Heart left ventricle (tissue), 16 donors: ENCODE results near the gene SNED1. TPM values are rescaled to one million over a fixed set of nuclear protein-coding genes. Genes with fewer than 3 reads are reported as not detected.

ENCODE experiments used
- ATAC-seq, 4 donors: fragments of 200-7000 bp; cut with Tn5 transposase; one replicate each; pipeline ENCODE4 v1.9.1; 2020 to 2022; ENCODE audit warnings: moderate library complexity in 4 of 4, mild to moderate bottlenecking in 3 of 4, moderate number of reproducible peaks in 1 of 4
- DNase-seq, 5 donors: peaks; one replicate each; pipeline ENCODE4 v3.0.0-alpha.2; 2020
- H3K27ac ChIP-seq, 12 donors: fragments of 200-600 bp; sonication (generic) in 4 of 12; one replicate each; pipeline versions ENCODE4 v1.5.0 to v1.8.0; 2016 to 2022; ENCODE audit warnings: mild to moderate bottlenecking in 2 of 12
- H3K27me3 ChIP-seq, 9 donors: fragments of 200-600 bp; sonication (generic) in 2 of 9; one replicate each; pipeline versions ENCODE4 v1.5.1 to v1.8.0; 2016 to 2022; ENCODE audit warnings: mild to moderate bottlenecking in 3 of 9
- H3K36me3 ChIP-seq, 9 donors: fragments of 200-600 bp; sonication (generic) in 2 of 9; one replicate each; pipeline versions ENCODE4 v1.5.0 to v1.8.0; 2018 to 2022; ENCODE audit warnings: mild to moderate bottlenecking in 2 of 9
- H3K4me1 ChIP-seq, 12 donors: fragments of 200-600 bp; sonication (generic) in 4 of 12; one replicate each; pipeline versions ENCODE4 v1.5.0 to v1.8.0; 2016 to 2022; ENCODE audit warnings: mild to moderate bottlenecking in 3 of 12
- H3K4me3 ChIP-seq, 12 donors: fragments of 200-600 bp; sonication (generic) in 4 of 12; one replicate each; pipeline versions ENCODE4 v1.5.0 to v1.8.0; 2017 to 2022; ENCODE audit warnings: mild to moderate bottlenecking in 9 of 12, moderate library complexity in 4 of 12
- H3K9me3 ChIP-seq, 12 donors: fragments of 200-600 bp; sonication (generic) in 4 of 12; one replicate each; pipeline versions ENCODE4 v1.5.0 to v1.8.0; 2016 to 2022; ENCODE audit warnings: mild to moderate bottlenecking in 1 of 12
- POLR2A ChIP-seq, 2 donors: fragments of 450-650 bp; IDR thresholded peaks; one replicate each; pipeline ENCODE4 v1.6.1; 2017; ENCODE audit warnings: antibody characterized with exemption in 2 of 2, mild to moderate bottlenecking in 2 of 2, moderate library complexity in 2 of 2
- WGBS, 4 donors: extraction: QIAGEN DNeasy Blood & Tissue Kit in 2 of 4; methylation state at CpG; one replicate each; pipeline versions ENCODE4 v1.1.5 to v1.1.7; 2013 to 2018; 5-methylcytosine and 5-hydroxymethylcytosine counted together
- intact Hi-C, 10 donors: fragments of 100-400 bp; cut with DNase I; formaldehyde crosslinking; loops; one replicate each; pipeline versions ENCODE4 v1.11.1 to v1.14.2; 2022
- polyA plus RNA-seq, 2 donors: library from polyadenylated mRNA; stranded (reverse); fragments of 200-250 nt; gene quantifications; one replicate each; pipeline ENCODE4 v1.2.3, GENCODE V29; 2013
- total RNA-seq, 9 donors: library from RNA; depleted of rRNA in 2 of 9; stranded (reverse); fragments of >200 nt in 2 of 9; fragmentation: NEBNext Ultra II Directional in 3 of 9; extraction: Animal tissue kit (Norgen Biotek cat#: 25700) in 3 of 9; gene quantifications; one replicate each; pipeline versions ENCODE4 v1.1.0 to v1.2.4, GENCODE V29; 2016 to 2023
- TF ChIP-seq, protein P1 (sequence below), 12 donors: fragments of 200-600 bp; sonication (generic) in 4 of 12; IDR thresholded peaks; one replicate each; pipeline versions ENCODE4 v1.5.0 to v1.8.0; 2018 to 2022; ENCODE audit warnings: antibody characterized with exemption in 12 of 12, mild to moderate bottlenecking in 5 of 12
- donor health status: ischemic (EF 13 %, LVEDD 7.1; RV severe dilation, severe dysfunction).
- donor health status: healthy with polysubstance abuse.
- donor health status: DM: no; HTN: yes; CAD: no.
- donor health status: DM: no; HTN: no; CAD: no.
- donor health status: ischemic (EF 25% LVEDD 6.9; RV normal size, moderate dysfunction).
- donor health status: ischemic (EF 25% LVEDD 5.7; RV mildly dilated, moderate dysfunction).
- donor health status: healthy.
- donor health status: DM: yes; HTN: yes; CAD: no.
- donor health status: ischemic (EF 35%, LVEDD 5.7; RV mildly dilated, moderate dysfunction).
- donor health status: nonischemic (EF 11% LVEDD 7.7; RV severe dilation, severe dysfunction).
- donor health status: DM: yes; HTN: yes; CAD: no.
- donor health status: PGD.
- donor health status: ischemic (EF 29% LVEDD 5.4; RV normal size, mild dysfunction).
- donor health status: nonischemic (EF 23%, LVEDD 6.1; RV moderate dilation, normal function).

Gene SNED1
- total and polyA plus RNA-seq, 11 donors, result 3.1 to 14.7 (median 4.9) TPM

DNA sequence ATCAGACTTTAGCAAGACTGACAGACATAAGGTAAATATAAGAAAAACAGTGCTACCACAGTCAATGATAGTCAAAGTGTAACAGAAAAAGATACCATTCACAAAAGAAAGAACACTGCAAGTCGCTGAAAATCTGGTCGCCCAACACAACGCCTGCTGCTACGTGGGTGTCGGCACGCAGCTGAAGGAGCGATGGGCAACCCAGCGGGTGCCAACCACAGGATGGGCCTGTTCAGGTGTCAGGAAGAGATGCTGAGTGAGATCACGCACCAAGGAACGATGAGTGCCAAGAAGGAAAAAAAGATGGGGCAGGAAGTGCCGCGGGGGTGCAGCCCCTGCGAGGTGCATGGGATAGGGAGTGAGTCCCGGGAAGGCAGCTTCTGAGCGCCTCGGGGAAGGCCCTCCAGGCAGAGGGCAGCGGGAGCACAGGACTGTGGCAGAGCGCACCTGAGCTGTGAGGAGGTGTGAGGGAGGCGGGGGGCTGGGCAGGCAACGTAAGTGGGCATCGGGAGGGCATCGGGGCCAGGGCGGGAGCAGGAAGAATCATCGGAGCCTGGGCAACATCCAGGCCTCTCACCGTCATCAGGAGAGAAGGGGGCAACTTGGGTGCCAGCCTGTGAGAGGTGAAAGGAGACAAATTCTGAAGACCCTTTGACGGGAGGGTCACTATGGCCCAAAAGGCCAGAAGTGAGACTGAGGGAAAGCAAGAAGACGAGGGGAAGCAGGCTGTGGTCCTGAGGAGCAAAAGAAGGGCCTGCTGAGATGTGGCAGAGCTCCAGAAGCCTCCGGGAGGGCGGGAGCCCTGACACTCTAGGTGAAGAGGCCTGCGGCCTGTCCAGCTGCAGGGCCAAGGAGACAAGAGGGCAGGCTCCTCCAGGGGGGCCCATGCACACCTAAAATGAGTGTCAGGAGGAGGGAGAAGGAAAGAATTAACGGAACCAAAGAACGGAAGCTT is 118.5 kb downstream of the SNED1 start:
- Histone ChIP-seq H3K27me3 (no peaks in the 10 kb centered on the region), H3K36me3 (peaks cover 0 to 6% (median 0%) of the 10 kb centered on the region in 9 donors), H3K27ac (no peak overlapping the region), H3K9me3 (peaks cover 0 to 5% (median 0%) of the 10 kb centered on the region in 12 donors), H3K4me3 (no peak overlapping the region), H3K4me1 (no peaks in the 10 kb centered on the region)
- DNase-seq, result no peak
- 91 to 93% (median 93%) methylated on average over 32 of the region's 32 CpGs for WGBS, 4 donors
- TF ChIP-seq POLR2A (IDR thresholded peaks at IDR 0.05), result no peak
- TF ChIP-seq, protein P1, sequence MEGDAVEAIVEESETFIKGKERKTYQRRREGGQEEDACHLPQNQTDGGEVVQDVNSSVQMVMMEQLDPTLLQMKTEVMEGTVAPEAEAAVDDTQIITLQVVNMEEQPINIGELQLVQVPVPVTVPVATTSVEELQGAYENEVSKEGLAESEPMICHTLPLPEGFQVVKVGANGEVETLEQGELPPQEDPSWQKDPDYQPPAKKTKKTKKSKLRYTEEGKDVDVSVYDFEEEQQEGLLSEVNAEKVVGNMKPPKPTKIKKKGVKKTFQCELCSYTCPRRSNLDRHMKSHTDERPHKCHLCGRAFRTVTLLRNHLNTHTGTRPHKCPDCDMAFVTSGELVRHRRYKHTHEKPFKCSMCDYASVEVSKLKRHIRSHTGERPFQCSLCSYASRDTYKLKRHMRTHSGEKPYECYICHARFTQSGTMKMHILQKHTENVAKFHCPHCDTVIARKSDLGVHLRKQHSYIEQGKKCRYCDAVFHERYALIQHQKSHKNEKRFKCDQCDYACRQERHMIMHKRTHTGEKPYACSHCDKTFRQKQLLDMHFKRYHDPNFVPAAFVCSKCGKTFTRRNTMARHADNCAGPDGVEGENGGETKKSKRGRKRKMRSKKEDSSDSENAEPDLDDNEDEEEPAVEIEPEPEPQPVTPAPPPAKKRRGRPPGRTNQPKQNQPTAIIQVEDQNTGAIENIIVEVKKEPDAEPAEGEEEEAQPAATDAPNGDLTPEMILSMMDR (IDR thresholded peaks at IDR 0.05), result no peak
- no peak for ATAC-seq
- intact Hi-C loops, result no loop called here

GRCh38 chr2:241118737-241119505 is 120.5 kb downstream of the SNED1 start:
- peaks cover 0 to 5% (median 0%) of the 10 kb centered on the region in 12 donors for H3K9me3 ChIP-seq
- H3K4me1 ChIP-seq, result no peaks in the 10 kb centered on the region
- ATAC-seq (no peak), DNase-seq (no peak)
- peaks cover 0 to 6% (median 0%) of the 10 kb centered on the region in 9 donors for H3K36me3 ChIP-seq
- intact Hi-C loops, result no loop called here
- no peak overlapping the region for H3K27ac ChIP-seq
- H3K27me3 ChIP-seq, result no peaks in the 10 kb centered on the region
- no peak overlapping the region for H3K4me3 ChIP-seq
- no peak for TF ChIP-seq POLR2A (IDR thresholded peaks at IDR 0.05)
- TF ChIP-seq, protein P1 (IDR thresholded peaks at IDR 0.05), result no peak
- 92 to 94% (median 93%) methylated on average over 14 to 24 of the region's 24 CpGs for WGBS, 4 donors

DNA sequence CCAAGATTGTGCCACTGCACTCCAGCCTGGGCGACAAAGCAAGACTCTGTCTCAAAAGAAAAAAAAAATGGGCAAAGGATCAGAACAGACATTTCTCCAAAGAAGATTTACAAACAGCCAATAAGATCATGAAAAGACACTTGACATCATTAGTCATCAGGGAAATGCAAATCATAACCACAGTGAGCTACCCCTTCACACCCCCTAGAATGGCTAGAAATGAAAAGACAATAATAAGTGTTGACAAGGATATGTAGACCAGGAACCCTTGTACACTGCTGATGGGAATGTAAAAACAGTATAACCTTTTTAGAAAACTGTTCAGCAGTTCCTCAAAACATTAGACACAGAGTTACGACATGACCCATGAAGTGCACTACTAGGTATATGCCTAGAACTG is 122.0 kb downstream of the SNED1 start:
- H3K4me3 ChIP-seq, result no peak overlapping the region
- H3K9me3 ChIP-seq, result peaks cover 0 to 5% (median 0%) of the 10 kb centered on the region in 12 donors
- H3K36me3 ChIP-seq, result peaks cover 0 to 3% (median 0%) of the 10 kb centered on the region in 9 donors
- TF ChIP-seq POLR2A (IDR thresholded peaks at IDR 0.05), result no peak
- TF ChIP-seq, protein P1 (IDR thresholded peaks at IDR 0.05), result no peak
- no peak for DNase-seq
- H3K4me1 ChIP-seq, result no peaks in the 10 kb centered on the region
- H3K27ac ChIP-seq, result no peak overlapping the region
- intact Hi-C loops, result no loop called here
- H3K27me3 ChIP-seq, result no peaks in the 10 kb centered on the region
- 85 to 100% (median 96%) methylated on average over 2 of the region's 2 CpGs for whole genome bisulfite sequencing, 4 donors
- no peak for ATAC-seq

DNA sequence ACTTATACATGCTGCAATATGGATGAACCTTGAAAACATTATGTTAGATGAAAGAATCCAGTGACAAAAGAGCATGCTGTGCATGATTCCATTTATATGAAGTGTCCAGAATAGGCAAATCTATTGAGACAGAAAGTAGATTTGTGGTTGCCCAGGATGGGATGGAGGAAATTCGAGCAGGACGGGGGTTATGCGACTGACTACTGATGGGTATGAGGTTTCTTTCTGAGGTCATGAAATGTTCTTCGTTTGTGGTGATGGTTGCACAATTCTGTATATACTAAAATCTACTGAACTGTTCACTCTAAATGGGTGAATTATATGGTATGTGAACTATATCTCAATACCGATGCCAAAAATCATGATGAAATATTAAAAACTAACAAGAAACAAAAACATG is 122.6 kb downstream of the SNED1 start:
- Histone ChIP-seq H3K4me1 (no peaks in the 10 kb centered on the region), H3K27ac (no peak overlapping the region), H3K4me3 (no peak overlapping the region), H3K27me3 (no peaks in the 10 kb centered on the region), H3K9me3 (peaks cover 0 to 5% (median 0%) of the 10 kb centered on the region in 12 donors), H3K36me3 (peaks cover 0 to 3% (median 0%) of the 10 kb centered on the region in 9 donors)
- TF ChIP-seq POLR2A (IDR thresholded peaks at IDR 0.05), result no peak
- TF ChIP-seq, protein P1 (IDR thresholded peaks at IDR 0.05), result no peak
- intact Hi-C loops, result no loop called here
- WGBS, 4 donors, result 92 to 97% (median 95%) methylated on average over 5 of the region's 5 CpGs
- no peak for ATAC-seq
- DNase-seq, result no peak
